Mesenteric fat pad (tissue), 1 donor: ENCODE measurements around the gene PCDHGC3. TPM values are rescaled to one million over a fixed set of nuclear protein-coding genes. Genes with fewer than 3 reads are reported as not detected.
"Not testable (repeated sequence)": the region's sequence is repeated elsewhere in the genome, so short reads cannot be mapped to it uniquely, and the experiment has no call there.

ENCODE experiments used
- DNase-seq: peaks from one replicate; pipeline ENCODE4 v3.0.0-alpha.2; 2020; ENCODE audit warnings: low spot score
- long read RNA-seq: library from polyadenylated mRNA; unstranded; transcript quantifications from one replicate; pipeline ENCODE4 v2.0.0, GENCODE V29; 2020
- total RNA-seq: library from RNA; stranded (reverse); fragmentation: NEBNext Ultra II Directional; extraction: Animal tissue kit (Norgen Biotek cat#: 25700); gene quantifications from one replicate; pipeline ENCODE4 v1.2.1, GENCODE V29; 2021
- donor health status: DM: yes; HTN: yes; CAD: no.

The PCDHGC3 gene
- total RNA-seq = 46.8 TPM
- long read RNA-seq, full-length matches to known transcripts = 13 of 13 reads
- long read RNA-seq, partial matches to known transcripts = 0 of 13 reads
- long read RNA-seq, other reads (novel, unspliced or antisense) = 0 of 13 reads

- DNase-seq = peak; percentile 94
Measured at GRCh38 chr5:141475625-141476131, at the start of gene PCDHGC3. PCDHGC3 (plus strand) TSS chr5:141475966; CDS start chr5:141476117, 151 bp downstream.

DNA sequence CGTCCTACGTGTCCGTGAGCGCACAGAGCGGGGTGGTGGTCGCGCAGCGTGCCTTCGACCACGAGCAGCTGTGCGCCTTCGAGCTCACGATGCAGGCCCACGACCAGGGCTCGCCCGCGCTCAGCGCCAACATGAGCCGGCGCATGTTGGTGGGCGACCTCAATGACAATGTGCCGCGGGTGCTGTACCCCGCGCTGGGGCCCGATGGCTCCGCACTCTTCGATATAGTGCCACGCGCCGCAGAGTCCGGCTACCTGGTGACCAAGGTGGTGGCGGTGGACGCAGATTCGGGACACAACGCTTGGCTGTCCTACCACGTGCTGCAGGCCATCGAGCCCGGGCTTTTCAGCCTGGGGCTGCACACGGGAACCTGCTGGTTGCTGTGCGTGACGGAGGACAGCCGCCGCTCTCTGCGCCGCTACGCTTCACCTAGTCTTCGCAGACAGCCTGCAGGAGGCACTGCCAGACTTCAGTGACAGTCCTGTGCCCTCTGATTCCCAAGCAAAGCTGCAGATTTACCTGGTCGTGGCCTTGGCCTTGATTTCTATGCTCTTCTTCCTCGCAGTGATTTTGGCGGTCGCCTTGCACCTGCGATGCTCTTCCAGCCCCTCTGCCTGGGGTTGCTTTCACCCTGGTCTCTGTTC, 47.9 kb upstream of the PCDHGC3 start:
- DNase-seq = no peak

DNA sequence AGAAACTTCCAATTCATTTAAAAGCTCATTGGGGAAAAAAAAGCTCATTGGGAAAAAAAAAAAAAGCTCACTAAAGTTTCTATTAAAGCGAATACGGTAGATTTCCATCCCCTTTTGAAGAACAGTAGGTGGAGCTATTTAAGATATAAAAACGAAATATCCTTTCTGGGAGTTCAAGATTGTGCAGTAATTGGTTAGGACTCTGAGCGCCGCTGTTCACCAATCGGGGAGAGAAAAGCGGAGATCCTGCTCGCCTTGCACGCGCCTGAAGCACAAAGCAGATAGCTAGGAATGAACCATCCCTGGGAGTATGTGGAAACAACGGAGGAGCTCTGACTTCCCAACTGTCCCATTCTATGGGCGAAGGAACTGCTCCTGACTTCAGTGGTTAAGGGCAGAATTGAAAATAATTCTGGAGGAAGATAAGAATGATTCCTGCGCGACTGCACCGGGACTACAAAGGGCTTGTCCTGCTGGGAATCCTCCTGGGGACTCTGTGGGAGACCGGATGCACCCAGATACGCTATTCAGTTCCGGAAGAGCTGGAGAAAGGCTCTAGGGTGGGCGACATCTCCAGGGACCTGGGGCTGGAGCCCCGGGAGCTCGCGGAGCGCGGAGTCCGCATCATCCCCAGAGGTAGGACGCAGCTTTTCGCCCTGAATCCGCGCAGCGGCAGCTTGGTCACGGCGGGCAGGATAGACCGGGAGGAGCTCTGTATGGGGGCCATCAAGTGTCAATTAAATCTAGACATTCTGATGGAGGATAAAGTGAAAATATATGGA, 45.2 kb upstream of the PCDHGC3 start, which contains the start of gene PCDHGA12:
PCDHGA12 (plus strand) TSS at position 176 of the 782 bp plus-strand sequence; CDS start at position 429, 253 bp downstream.
- no peak for DNase-seq

GRCh38 chr5:141431286-141431685, 44.5 kb upstream of the PCDHGC3 start:
- no peak for DNase-seq

GRCh38 chr5:141432308-141432707, 43.5 kb upstream of the PCDHGC3 start:
- not testable (repeated sequence) for DNase-seq

GRCh38 chr5:141432726-141433125, 43.0 kb upstream of the PCDHGC3 start:
- DNase-seq = not testable (repeated sequence)

GRCh38 chr5:141434006-141434405, 41.8 kb upstream of the PCDHGC3 start:
- DNase-seq = no peak

DNA sequence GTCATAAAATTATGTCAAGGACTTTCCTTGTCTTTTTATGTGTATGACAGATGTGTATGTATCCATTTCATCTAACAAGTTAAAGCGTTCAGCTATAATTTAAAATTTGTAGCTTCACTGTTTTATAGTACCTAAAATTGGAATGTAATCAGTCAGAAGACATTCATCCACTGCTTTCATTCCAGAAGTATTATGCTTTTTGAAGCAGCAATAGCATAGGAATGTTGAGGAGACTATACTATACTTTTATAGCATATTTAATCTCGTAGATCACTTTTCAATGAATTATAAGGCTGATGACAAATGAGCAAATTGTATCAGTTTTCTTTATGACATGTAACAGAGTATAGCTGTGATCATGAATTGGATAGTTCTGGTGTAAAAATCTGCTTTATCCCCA, 38.5 kb upstream of the PCDHGC3 start:
- no peak for DNase-seq

- DNase-seq = no peak
Measured at GRCh38 chr5:141439411-141440141, 36.2 kb upstream of the PCDHGC3 start.

DNA sequence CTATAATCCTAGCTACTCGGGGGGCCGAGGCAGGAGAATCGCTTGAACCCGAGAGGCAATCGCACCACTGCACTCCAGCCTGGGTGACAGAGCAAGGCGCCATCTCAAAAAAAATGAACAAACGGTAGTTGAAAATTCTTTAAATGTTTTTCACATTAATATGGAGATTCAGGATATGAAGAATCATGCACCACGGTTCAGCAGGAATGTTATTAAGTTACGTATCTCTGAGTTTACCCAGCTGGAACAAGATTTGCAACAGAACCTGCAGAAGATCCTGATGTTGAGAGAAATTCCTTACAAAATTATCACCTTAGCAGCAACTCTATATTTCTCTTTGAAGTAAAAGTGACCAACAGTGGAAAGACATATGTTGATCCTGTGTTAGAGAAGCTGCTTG, 35.4 kb upstream of the PCDHGC3 start:
- no peak for DNase-seq

DNA sequence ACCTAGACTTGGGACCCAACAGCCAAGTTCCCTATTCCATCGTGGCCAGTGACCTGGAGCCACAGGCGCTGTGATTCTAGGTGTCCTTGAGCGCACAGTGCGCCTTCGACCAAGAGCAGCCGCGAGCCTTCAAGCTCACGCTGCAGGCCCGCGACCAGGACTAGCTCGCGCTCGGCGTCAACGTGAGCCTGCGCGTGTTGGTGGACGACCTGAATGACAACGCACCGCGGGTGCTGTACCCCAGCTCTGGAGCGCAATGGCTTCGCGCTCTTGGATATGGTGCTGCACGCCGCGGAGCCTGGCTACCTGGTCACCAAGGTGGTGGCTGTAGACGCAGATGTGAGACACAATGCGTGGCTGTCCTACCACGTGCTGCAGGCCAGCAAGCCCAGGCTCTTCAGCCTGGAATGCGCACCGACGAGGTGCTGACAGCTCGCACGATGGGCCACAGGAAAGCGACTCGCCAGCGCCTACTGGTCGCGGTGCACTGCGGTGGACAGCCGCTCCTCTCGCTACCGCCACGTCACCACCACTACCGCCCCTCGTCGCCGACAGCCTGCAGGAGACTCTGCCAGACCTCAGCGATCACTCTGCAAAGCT, 34.1 kb upstream of the PCDHGC3 start:
- DNase-seq = no peak

- DNase-seq = no peak
Measured at GRCh38 chr5:141465351-141465750, 10.4 kb upstream of the PCDHGC3 start.

GRCh38 chr5:141476132-141476911, 556 bp downstream of the PCDHGC3 start:
- no peak for DNase-seq

DNA sequence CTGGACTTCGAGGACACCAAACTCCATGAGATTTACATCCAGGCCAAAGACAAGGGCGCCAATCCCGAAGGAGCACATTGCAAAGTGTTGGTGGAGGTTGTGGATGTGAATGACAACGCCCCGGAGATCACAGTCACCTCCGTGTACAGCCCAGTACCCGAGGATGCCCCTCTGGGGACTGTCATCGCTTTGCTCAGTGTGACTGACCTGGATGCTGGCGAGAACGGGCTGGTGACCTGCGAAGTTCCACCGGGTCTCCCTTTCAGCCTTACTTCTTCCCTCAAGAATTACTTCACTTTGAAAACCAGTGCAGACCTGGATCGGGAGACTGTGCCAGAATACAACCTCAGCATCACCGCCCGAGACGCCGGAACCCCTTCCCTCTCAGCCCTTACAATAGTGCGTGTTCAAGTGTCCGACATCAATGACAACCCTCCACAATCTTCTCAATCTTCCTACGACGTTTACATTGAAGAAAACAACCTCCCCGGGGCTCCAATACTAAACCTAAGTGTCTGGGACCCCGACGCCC, 1.3 kb downstream of the PCDHGC3 start:
- DNase-seq = no peak

DNA sequence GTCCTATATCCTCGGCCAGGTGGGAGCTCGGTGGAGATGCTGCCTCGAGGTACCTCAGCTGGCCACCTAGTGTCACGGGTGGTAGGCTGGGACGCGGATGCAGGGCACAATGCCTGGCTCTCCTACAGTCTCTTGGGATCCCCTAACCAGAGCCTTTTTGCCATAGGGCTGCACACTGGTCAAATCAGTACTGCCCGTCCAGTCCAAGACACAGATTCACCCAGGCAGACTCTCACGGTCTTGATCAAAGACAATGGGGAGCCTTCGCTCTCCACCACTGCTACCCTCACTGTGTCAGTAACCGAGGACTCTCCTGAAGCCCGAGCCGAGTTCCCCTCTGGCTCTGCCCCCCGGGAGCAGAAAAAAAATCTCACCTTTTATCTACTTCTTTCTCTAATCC, 2.0 kb downstream of the PCDHGC3 start:
- DNase-seq = no peak

DNA sequence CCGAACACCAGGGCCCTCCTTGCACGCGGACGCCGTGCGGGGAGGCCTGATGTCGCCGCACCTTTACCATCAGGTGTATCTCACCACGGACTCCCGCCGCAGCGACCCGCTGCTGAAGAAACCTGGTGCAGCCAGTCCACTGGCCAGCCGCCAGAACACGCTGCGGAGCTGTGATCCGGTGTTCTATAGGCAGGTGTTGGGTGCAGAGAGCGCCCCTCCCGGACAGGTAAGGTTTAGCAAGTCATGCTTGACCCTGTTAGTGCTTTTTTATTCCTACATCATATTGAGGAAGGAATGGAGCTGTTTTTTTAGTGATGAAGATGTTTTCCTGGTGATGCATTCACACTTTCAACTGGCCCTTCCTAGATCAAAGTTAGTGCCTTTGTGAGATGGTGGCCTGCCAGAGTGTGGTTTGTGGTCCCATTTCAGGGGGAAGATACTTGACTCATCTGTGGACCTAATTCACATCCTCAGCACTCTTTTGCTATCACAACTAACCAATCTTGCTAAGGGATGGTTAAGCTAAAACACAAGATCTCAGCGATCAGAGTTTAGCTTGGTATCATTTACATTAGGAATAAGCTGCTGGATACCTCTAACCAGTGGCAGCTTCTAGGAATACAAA, 2.7 kb downstream of the PCDHGC3 start:
- DNase-seq = no peak

GRCh38 chr5:141479776-141480175, 4.0 kb downstream of the PCDHGC3 start:
- DNase-seq = no peak

- DNase-seq = no peak
Measured at GRCh38 chr5:141483902-141484301, 8.1 kb downstream of the PCDHGC3 start.

- no peak for DNase-seq
Measured at GRCh38 chr5:141484310-141484640, 8.5 kb downstream of the PCDHGC3 start.
